GM12892 (cell line): ENCODE results near the gene PREX1.

Experiments
- POLR2A ChIP-seq: IDR thresholded peaks from 2 replicates; pipeline ENCODE4 v1.6.1; 2011; ENCODE audit warnings: low read depth, low read length, control low read depth
- POLR2AphosphoS5 ChIP-seq: IDR thresholded peaks from 2 replicates; pipeline ENCODE4 v1.6.1; 2011; ENCODE audit warnings: low read depth, low read length, control low read depth

GRCh38 chr20:48742233-48742632 lies 85.6 kb downstream of the PREX1 start:
- no peak for TF ChIP-seq POLR2A
- no peak for TF ChIP-seq POLR2AphosphoS5
